HCT116 (cell line): ENCODE data around the gene PJA1. TPM values are rescaled to one million over a fixed set of nuclear protein-coding genes. Genes with fewer than 3 reads are reported as not detected.

ENCODE experiments used
- ATAC-seq: fragments of 200-7000 bp; cut with Tn5 transposase; 2 replicates; pipeline ENCODE4 v1.9.1; 2020; ENCODE audit warnings: mild to moderate bottlenecking, moderate library complexity
- BruUV-seq: library from RNA; stranded (reverse); fragments of 400-500 nt; replicated peaks from 2 replicates; lab custom pipeline; 2021; lab: Mats Ljungman, UMichigan
- CTCF ChIA-PET: fragments of 300-600 bp; sonication (Branson Sonifier 250); formaldehyde crosslinking; loops from one replicate; lab custom pipeline; 2021; ENCODE audit warnings: antibody characterized with exemption; lab: Charles Lee
- POLR2A ChIA-PET: fragments of 300-600, 350-600 bp; sonication (Branson Sonifier 250); formaldehyde crosslinking; loops from one replicate; lab custom pipeline; 2021; ENCODE audit warnings: antibody characterized with exemption; lab: Charles Lee
- RAD21 ChIA-PET, 2 experiments: fragments of 300-600 bp; sonication (Branson Sonifier 250); formaldehyde crosslinking; loops; one replicate each; lab custom pipeline; 2023; ENCODE audit warnings: low total read pairs in 2 of 2; ENCODE audit not compliant: uncharacterized antibody in 2 of 2, unreplicated experiment in 2 of 2, low non-redundant PET in 1 of 2; lab: Charles Lee
- DNase-seq: peaks from one replicate; pipeline ENCODE4 v3.0.0-alpha.2; 2010; ENCODE audit warnings: low read depth, low spot score
- H2AFZ ChIP-seq: fragments of 200-600 bp; shearing (Covaris generic), sonication (generic); 2 replicates; pipeline ENCODE4 v1.6.1; 2017; ENCODE audit warnings: low read depth, mixed run types, mixed read lengths, antibody characterized with exemption, low read length; ENCODE audit not compliant: poor library complexity, severe bottlenecking
- H3K27ac ChIP-seq: 2 replicates; pipeline ENCODE4 v1.5.1; 2012; ENCODE audit warnings: low read depth, low read length
- H3K27me3 ChIP-seq: fragments of 200-600 bp; sonication (generic); 2 replicates; pipeline ENCODE4 v1.6.1; 2016; ENCODE audit warnings: mixed run types, low read length, mixed read lengths; ENCODE audit not compliant: insufficient read depth
- H3K36me3 ChIP-seq, 2 experiments: fragments of 200-500 bp in 1 of 2; fragments of 200-600 bp in 1 of 2; sonication (Bioruptor generic) in 1 of 2; sonication (generic) in 1 of 2; 2 replicates each; pipeline versions ENCODE4 v1.5.1 to v1.6.1; 2014 to 2016; ENCODE audit warnings: low read length in 2 of 2, inconsistent platforms in 1 of 2, mixed read lengths in 1 of 2, mixed run types in 1 of 2; ENCODE audit not compliant: insufficient read depth in 2 of 2, control insufficient read depth in 1 of 2
- H3K4me1 ChIP-seq, 2 experiments: fragments of 200-600 bp in 1 of 2; sonication (generic) in 1 of 2; 2 replicates each; pipeline versions ENCODE4 v1.5.1 to v1.6.1; 2012 to 2017; ENCODE audit warnings: low read length in 2 of 2, inconsistent platforms in 1 of 2, mild to moderate bottlenecking in 1 of 2, mixed read lengths in 1 of 2, mixed run types in 1 of 2, moderate library complexity in 1 of 2; ENCODE audit not compliant: insufficient read depth in 2 of 2, control insufficient read depth in 1 of 2
- H3K4me2 ChIP-seq: fragments of 200-600 bp; sonication (generic); 2 replicates; pipeline ENCODE4 v1.6.1; 2017; ENCODE audit warnings: mixed run types, low read length, mixed read lengths
- H3K4me3 ChIP-seq, 2 experiments: fragments of 200-600 bp in 1 of 2; sonication (generic) in 1 of 2; replicated peaks in 1 of 2; 2 replicates each; pipeline ENCODE4 v1.5.1; 2011 to 2016; ENCODE audit warnings: low read length in 2 of 2, control low read depth in 1 of 2, low read depth in 1 of 2, mild to moderate bottlenecking in 1 of 2, mixed read lengths in 1 of 2, mixed run types in 1 of 2
- H3K79me2 ChIP-seq: fragments of 200-600 bp; sonication (generic); 2 replicates; pipeline ENCODE4 v1.6.1; 2017; ENCODE audit warnings: mild to moderate bottlenecking, mixed run types, low read length, moderate library complexity, mixed read lengths; ENCODE audit not compliant: insufficient read depth
- H3K9ac ChIP-seq: fragments of 200-600 bp; sonication (generic); 2 replicates; pipeline ENCODE4 v1.6.1; 2016; ENCODE audit warnings: low read length, mixed read lengths
- H3K9me2 ChIP-seq: fragments of 200-600 bp; sonication (generic), shearing (Covaris generic); 2 replicates; pipeline ENCODE4 v1.6.1; 2017; ENCODE audit warnings: mixed run types, mild to moderate bottlenecking, moderate library complexity; ENCODE audit not compliant: insufficient read depth
- H3K9me3 ChIP-seq, 2 experiments: fragments of 200-500 bp in 1 of 2; fragments of 200-600 bp in 1 of 2; sonication (Bioruptor generic) in 1 of 2; sonication (generic) in 1 of 2; 2 replicates each; pipeline ENCODE4 v1.6.1; 2014 to 2017; ENCODE audit warnings: low read length in 2 of 2, mixed read lengths in 2 of 2, inconsistent platforms in 1 of 2, low read depth in 1 of 2, mild to moderate bottlenecking in 1 of 2, mixed run types in 1 of 2, moderate library complexity in 1 of 2; ENCODE audit not compliant: control insufficient read depth in 1 of 2, insufficient read depth in 1 of 2
- H4K20me1 ChIP-seq: fragments of 200-600 bp; sonication (generic), shearing (Covaris generic); 2 replicates; pipeline ENCODE4 v1.6.1; 2017; ENCODE audit warnings: mixed run types, mild to moderate bottlenecking, moderate library complexity; ENCODE audit not compliant: insufficient read depth
- CEBPB ChIP-seq: IDR thresholded peaks from 2 replicates; pipeline ENCODE4 v1.6.1; 2012; ENCODE audit warnings: low read depth
- CTCF ChIP-seq, 3 experiments: fragments of 200-600 bp in 1 of 3; sonication (generic) in 1 of 3; IDR thresholded peaks in 2 of 3; conservative IDR thresholded peaks in 1 of 3; 2 replicates each; pipeline ENCODE4 v1.5.1; 2012 to 2017; ENCODE audit warnings: low read depth in 2 of 3, low read length in 2 of 3, antibody characterized with exemption in 1 of 3, borderline replicate concordance in 1 of 3, control low read depth in 1 of 3, mild to moderate bottlenecking in 1 of 3, mixed read lengths in 1 of 3, mixed run types in 1 of 3, moderate library complexity in 1 of 3; ENCODE audit not compliant: insufficient read depth in 1 of 3
- EGR1 ChIP-seq: IDR thresholded peaks from 2 replicates; pipeline ENCODE4 v1.6.1; 2012; ENCODE audit warnings: low read depth
- EZH2 ChIP-seq: fragments of 200-600 bp; sonication (generic); IDR thresholded peaks from 2 replicates; pipeline ENCODE4 v1.6.1; 2017; ENCODE audit warnings: antibody characterized with exemption, mixed run types
- EZH2phosphoT487 ChIP-seq: fragments of 200-600 bp; IDR thresholded peaks from 2 replicates; pipeline ENCODE4 v1.6.1; 2018; ENCODE audit warnings: antibody characterized with exemption, borderline replicate concordance
- FOSL1 ChIP-seq: IDR thresholded peaks from 2 replicates; pipeline ENCODE4 v1.6.1; 2012; ENCODE audit warnings: low read depth
- JUND ChIP-seq: IDR thresholded peaks from 2 replicates; pipeline ENCODE4 v1.6.1; 2012
- MAX ChIP-seq: IDR thresholded peaks from 2 replicates; pipeline ENCODE4 v1.6.1; 2012
- POLR2A ChIP-seq: IDR thresholded peaks from 2 replicates; pipeline ENCODE4 v1.7.0; 2011; ENCODE audit warnings: borderline replicate concordance; ENCODE audit not compliant: insufficient read depth, insufficient read length; ENCODE audit errors: extremely low read depth
- RAD21 ChIP-seq: IDR thresholded peaks from 2 replicates; pipeline ENCODE4 v1.6.1; 2012; ENCODE audit warnings: low read depth, mild to moderate bottlenecking
- SIN3A ChIP-seq: IDR thresholded peaks from 2 replicates; pipeline ENCODE4 v1.6.1; 2012; ENCODE audit warnings: low read depth
- TCF7L2 ChIP-seq: IDR thresholded peaks from 2 replicates; pipeline ENCODE4 v1.7.0; 2011; ENCODE audit warnings: borderline replicate concordance, inconsistent platforms; ENCODE audit not compliant: insufficient read depth, insufficient read length; ENCODE audit errors: extremely low read depth
- YY1 ChIP-seq: IDR thresholded peaks from 2 replicates; pipeline ENCODE4 v1.6.1; 2011; ENCODE audit warnings: low read length, low read depth, moderate library complexity, mild to moderate bottlenecking; ENCODE audit not compliant: insufficient replicate concordance; ENCODE audit errors: extremely low read depth
- ZFX ChIP-seq: fragments of 450-650 bp; IDR thresholded peaks from 2 replicates; pipeline ENCODE4 v1.6.1; 2017
- ZNF274 ChIP-seq: fragments of 200-500 bp; sonication (Bioruptor generic); IDR thresholded peaks from 2 replicates; pipeline ENCODE4 v1.6.1; 2014; ENCODE audit warnings: mild to moderate bottlenecking, low read depth, low read length, inconsistent platforms
- intact Hi-C: fragments of 100-400 bp; cut with micrococcal nuclease; formaldehyde crosslinking; loops from 2 replicates; pipeline ENCODE4 v1.10.0; 2022
- total RNA-seq: library from RNA; stranded (reverse); gene quantifications from one replicate; pipeline ENCODE4 v1.2.1, GENCODE V29; 2021; ENCODE audit not compliant: unreplicated experiment
- TF ChIP-seq, protein P1 (sequence below): IDR thresholded peaks from 2 replicates; pipeline ENCODE4 v1.6.1; 2012

Gene PJA1
- total RNA-seq, 1 experiment from 2014 or later: 15.7 TPM

- H3K27me3 ChIP-seq: no peaks in the 10 kb centered on the region
- H3K9ac ChIP-seq: no peak overlapping the region
- ChIA-PET CTCF (interaction anchor here (1.5 kb wide), 1 partner anchor 20 kb away, joined by 3 read pairs; no protein-coding TSS in a partner anchor), RAD21 (no interaction called here), POLR2A (interaction anchor here (0.7 kb wide), 1 partner anchor 122 kb away, joined by 6 read pairs; no protein-coding TSS in a partner anchor)
- no peaks in the 10 kb centered on the region for H4K20me1 ChIP-seq
- H3K4me1 ChIP-seq: peaks cover 4 to 54% of the 10 kb centered on the region in 2 experiments; a peak in 3 of 4 replicates
- H3K4me2 ChIP-seq: peak overlapping the region; percentile 17
- no peaks in the 10 kb centered on the region for H3K36me3 ChIP-seq
- no peaks in the 10 kb centered on the region for H3K9me3 ChIP-seq
- no peaks in the 10 kb centered on the region for H3K79me2 ChIP-seq
- H3K4me3 ChIP-seq: no peak overlapping the region
- TF ChIP-seq EZH2 (no peak), ZFX (no peak), EGR1 (no peak), RAD21 (no peak), FOSL1 (no peak), ZNF274 (no peak), YY1 (no peak), TCF7L2 (no peak), MAX (no peak), SIN3A (no peak), JUND (no peak), EZH2phosphoT487 (no peak), CTCF (IDR thresholded peaks at IDR 0.05 in 2 of 3, conservative IDR thresholded peaks at IDR 0.05 in 1 of 3; ENCODE audit: borderline replicate concordance in 1 of 3, insufficient read depth in 1 of 3, low read depth in 2 of 3, low read length in 2 of 3) (no peak), CEBPB (no peak), POLR2A (no peak)
- TF ChIP-seq, protein P1, sequence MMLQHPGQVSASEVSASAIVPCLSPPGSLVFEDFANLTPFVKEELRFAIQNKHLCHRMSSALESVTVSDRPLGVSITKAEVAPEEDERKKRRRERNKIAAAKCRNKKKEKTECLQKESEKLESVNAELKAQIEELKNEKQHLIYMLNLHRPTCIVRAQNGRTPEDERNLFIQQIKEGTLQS: no peak
- H2AFZ ChIP-seq: no peak overlapping the region
- ATAC-seq: peak; percentile 55
- DNase-seq: no peak
- BruUV-seq: no TSS peak
- intact Hi-C loops: no loop called here
- no peaks in the 10 kb centered on the region for H3K9me2 ChIP-seq
- H3K27ac ChIP-seq: 0 out of 2 replicates have a peak overlapping the region, but pooled peaks have one; percentile 24
Measured at GRCh38 chrX:69153060-69153730, 12.1 kb downstream of the PJA1 start.
